PC-9 (cell line): Measurements from ENCODE around the gene GPR34. TPM values are rescaled to one million over a fixed set of nuclear protein-coding genes. Genes with fewer than 3 reads are reported as not detected.

Experiments used
- BruUV-seq: library from RNA; stranded (reverse); fragments of 400-500 nt; replicated peaks from 2 replicates; lab custom pipeline; 2021; lab: Mats Ljungman, UMichigan
- CTCF ChIA-PET: fragments of 300-600 bp; sonication (Branson Sonifier 250); formaldehyde crosslinking; loops from one replicate; lab custom pipeline; 2022; ENCODE audit warnings: antibody characterized with exemption; lab: Charles Lee
- POLR2A ChIA-PET: fragments of 300-600 bp; sonication (Branson Sonifier 250); formaldehyde crosslinking; loops from one replicate; lab custom pipeline; 2022; ENCODE audit warnings: antibody characterized with exemption; ENCODE audit not compliant: unreplicated experiment; lab: Charles Lee
- DNase-seq, 2 experiments: peaks; one replicate each; pipeline versions ENCODE4 v3.0.0 to v3.0.0-alpha.2; 2015 to 2022; ENCODE audit warnings: mixed read lengths in 1 of 2
- H2AFZ ChIP-seq: fragments of 200-600 bp; sonication (generic); 2 replicates; pipeline ENCODE4 v1.8.1; 2017; ENCODE audit warnings: antibody characterized with exemption
- H3F3A ChIP-seq: fragments of 200-600 bp; sonication (generic); 2 replicates; pipeline ENCODE4 v1.8.1; 2017; ENCODE audit warnings: antibody characterized with exemption, mild to moderate bottlenecking, low read depth; ENCODE audit not compliant: insufficient read depth
- H3K27ac ChIP-seq: fragments of 200-600 bp; sonication (generic); 2 replicates; pipeline ENCODE4 v1.6.1; 2016; ENCODE audit warnings: mixed run types
- H3K27me3 ChIP-seq: fragments of 200-600 bp; sonication (generic); 2 replicates; pipeline ENCODE4 v1.6.1; 2016; ENCODE audit warnings: low read depth, mixed run types; ENCODE audit not compliant: insufficient read depth
- H3K36me3 ChIP-seq: fragments of 200-600 bp; sonication (generic); 2 replicates; pipeline ENCODE4 v1.6.1; 2016; ENCODE audit warnings: low read depth, mixed run types
- H3K4me1 ChIP-seq: fragments of 200-600 bp; sonication (generic); replicated peaks from 2 replicates; pipeline ENCODE4 v1.6.1; 2016; ENCODE audit warnings: mixed run types; ENCODE audit not compliant: insufficient read depth
- H3K4me2 ChIP-seq: fragments of 200-600 bp; sonication (generic); 2 replicates; pipeline ENCODE4 v1.6.1; 2017; ENCODE audit warnings: mixed run types
- H3K4me3 ChIP-seq: fragments of 200-600 bp; sonication (generic); 2 replicates; pipeline ENCODE4 v1.6.1; 2016; ENCODE audit warnings: mixed run types
- H3K79me2 ChIP-seq: fragments of 200-600 bp; sonication (generic); 2 replicates; pipeline ENCODE4 v1.6.1; 2017; ENCODE audit warnings: low read depth, mixed run types
- H3K9me2 ChIP-seq: fragments of 200-600 bp; sonication (generic); 2 replicates; pipeline ENCODE4 v1.8.1; 2017; ENCODE audit warnings: mild to moderate bottlenecking; ENCODE audit not compliant: insufficient read depth
- H3K9me3 ChIP-seq: fragments of 200-600 bp; sonication (generic); 2 replicates; pipeline ENCODE4 v1.8.1; 2016; ENCODE audit warnings: low read depth; ENCODE audit not compliant: insufficient read depth
- H4K20me1 ChIP-seq: fragments of 200-600 bp; sonication (generic); 2 replicates; pipeline ENCODE4 v1.8.1; 2017; ENCODE audit not compliant: insufficient read depth
- EZH2 ChIP-seq: fragments of 200-600 bp; sonication (generic); IDR thresholded peaks from 2 replicates; pipeline ENCODE4 v1.8.0; 2017; ENCODE audit warnings: antibody characterized with exemption, low read depth
- intact Hi-C: fragments of 100-400 bp; cut with micrococcal nuclease; formaldehyde crosslinking; loops from one replicate; pipeline ENCODE4 v1.10.0; 2022; ENCODE audit not compliant: unreplicated experiment
- total RNA-seq: library from RNA; stranded (reverse); gene quantifications from 2 replicates; pipeline ENCODE4 v1.2.3, GENCODE V29; 2021
- TF ChIP-seq, protein P1 (sequence below): fragments of 200-600 bp; sonication (generic); conservative IDR thresholded peaks from 2 replicates; pipeline ENCODE4 v1.6.1; 2017; ENCODE audit warnings: mixed run types, antibody characterized with exemption, mild to moderate bottlenecking, moderate library complexity

Gene GPR34
- total RNA-seq, 1 experiment from 2014 or later, result not detected

DNA sequence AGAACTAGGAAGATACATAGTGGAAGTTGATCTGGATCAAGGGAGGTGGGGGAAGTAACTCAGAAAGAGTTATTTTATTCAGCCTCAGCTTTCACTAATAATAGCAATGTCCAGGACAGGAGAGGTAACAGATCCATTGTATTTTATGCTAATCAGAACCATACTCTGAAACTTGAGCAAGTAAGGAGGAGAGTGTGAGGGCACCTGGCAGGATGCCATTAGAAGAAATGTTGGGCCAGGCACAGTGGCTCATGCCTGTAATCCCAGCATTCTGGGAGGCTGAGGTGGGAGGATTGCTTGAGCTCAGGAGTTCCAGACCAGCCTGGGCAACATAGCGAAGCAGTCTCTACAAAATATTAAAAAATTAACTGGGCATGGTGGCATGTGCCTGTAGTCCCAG lies 16.3 kb downstream of the GPR34 start:
- no peaks in the 10 kb centered on the region for H4K20me1 ChIP-seq
- BruUV-seq, result no TSS peak
- H3K27ac ChIP-seq, result no peak overlapping the region
- no peaks in the 10 kb centered on the region for H3K4me1 ChIP-seq
- no peak for DNase-seq
- no peaks in the 10 kb centered on the region for H3K9me3 ChIP-seq
- intact Hi-C loops, result no loop called here
- no peak overlapping the region for H2AFZ ChIP-seq
- no peak overlapping the region for H3K4me2 ChIP-seq
- no peaks in the 10 kb centered on the region for H3F3A ChIP-seq
- no peak for TF ChIP-seq EZH2
- TF ChIP-seq, protein P1, sequence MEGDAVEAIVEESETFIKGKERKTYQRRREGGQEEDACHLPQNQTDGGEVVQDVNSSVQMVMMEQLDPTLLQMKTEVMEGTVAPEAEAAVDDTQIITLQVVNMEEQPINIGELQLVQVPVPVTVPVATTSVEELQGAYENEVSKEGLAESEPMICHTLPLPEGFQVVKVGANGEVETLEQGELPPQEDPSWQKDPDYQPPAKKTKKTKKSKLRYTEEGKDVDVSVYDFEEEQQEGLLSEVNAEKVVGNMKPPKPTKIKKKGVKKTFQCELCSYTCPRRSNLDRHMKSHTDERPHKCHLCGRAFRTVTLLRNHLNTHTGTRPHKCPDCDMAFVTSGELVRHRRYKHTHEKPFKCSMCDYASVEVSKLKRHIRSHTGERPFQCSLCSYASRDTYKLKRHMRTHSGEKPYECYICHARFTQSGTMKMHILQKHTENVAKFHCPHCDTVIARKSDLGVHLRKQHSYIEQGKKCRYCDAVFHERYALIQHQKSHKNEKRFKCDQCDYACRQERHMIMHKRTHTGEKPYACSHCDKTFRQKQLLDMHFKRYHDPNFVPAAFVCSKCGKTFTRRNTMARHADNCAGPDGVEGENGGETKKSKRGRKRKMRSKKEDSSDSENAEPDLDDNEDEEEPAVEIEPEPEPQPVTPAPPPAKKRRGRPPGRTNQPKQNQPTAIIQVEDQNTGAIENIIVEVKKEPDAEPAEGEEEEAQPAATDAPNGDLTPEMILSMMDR, result no peak
- ChIA-PET CTCF (no interaction called here), POLR2A (no interaction called here)
- no peaks in the 10 kb centered on the region for H3K27me3 ChIP-seq
- H3K9me2 ChIP-seq, result no peaks in the 10 kb centered on the region
- no peaks in the 10 kb centered on the region for H3K36me3 ChIP-seq
- no peaks in the 10 kb centered on the region for H3K79me2 ChIP-seq
- no peak overlapping the region for H3K4me3 ChIP-seq

DNA sequence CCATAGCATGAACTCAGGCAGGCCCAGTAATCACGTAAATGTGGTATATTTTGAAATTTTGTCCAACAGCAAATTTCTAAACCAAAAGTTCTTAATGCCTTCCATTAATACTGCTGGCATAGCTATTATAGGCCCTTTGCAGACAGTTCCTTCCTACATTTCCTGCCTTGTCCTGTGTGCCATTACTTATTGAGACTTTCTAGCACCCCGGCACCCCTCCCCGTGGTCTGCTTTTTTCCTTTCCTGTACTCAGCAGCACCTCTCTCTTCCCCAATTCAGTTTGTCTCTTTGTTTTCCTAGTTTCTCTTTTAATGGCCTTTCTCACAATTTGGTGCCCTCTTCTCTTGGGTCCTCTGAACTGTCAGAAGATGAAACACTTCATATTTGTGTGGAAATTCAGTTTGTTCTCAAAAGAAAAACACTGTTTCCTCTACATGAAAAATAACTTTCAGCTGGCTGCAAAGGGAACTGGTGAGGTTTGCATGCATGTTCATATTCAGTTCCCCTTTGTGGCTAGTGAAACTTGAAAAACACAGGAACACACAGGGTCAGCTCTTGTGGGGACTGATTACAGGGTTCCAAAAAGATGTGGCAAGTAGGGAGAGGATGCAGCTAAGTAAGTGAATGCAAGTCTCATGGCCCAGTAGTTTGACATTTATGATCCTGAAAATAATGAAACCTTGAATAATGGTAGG lies 17.1 kb downstream of the GPR34 start:
- Histone ChIP-seq H3K4me3 (no peak overlapping the region), H3K4me2 (no peak overlapping the region), H3K9me3 (no peaks in the 10 kb centered on the region), H3K36me3 (no peaks in the 10 kb centered on the region), H3K4me1 (no peaks in the 10 kb centered on the region), H3K9me2 (no peaks in the 10 kb centered on the region), H3F3A (no peaks in the 10 kb centered on the region), H3K27me3 (no peaks in the 10 kb centered on the region), H2AFZ (no peak overlapping the region), H4K20me1 (no peaks in the 10 kb centered on the region), H3K79me2 (no peaks in the 10 kb centered on the region), H3K27ac (no peak overlapping the region)
- no peak for TF ChIP-seq EZH2
- TF ChIP-seq, protein P1, result no peak
- ChIA-PET POLR2A (no interaction called here), CTCF (no interaction called here)
- no TSS peak for BruUV-seq
- DNase-seq, result no peak
- intact Hi-C loops, result no loop called here

DNA sequence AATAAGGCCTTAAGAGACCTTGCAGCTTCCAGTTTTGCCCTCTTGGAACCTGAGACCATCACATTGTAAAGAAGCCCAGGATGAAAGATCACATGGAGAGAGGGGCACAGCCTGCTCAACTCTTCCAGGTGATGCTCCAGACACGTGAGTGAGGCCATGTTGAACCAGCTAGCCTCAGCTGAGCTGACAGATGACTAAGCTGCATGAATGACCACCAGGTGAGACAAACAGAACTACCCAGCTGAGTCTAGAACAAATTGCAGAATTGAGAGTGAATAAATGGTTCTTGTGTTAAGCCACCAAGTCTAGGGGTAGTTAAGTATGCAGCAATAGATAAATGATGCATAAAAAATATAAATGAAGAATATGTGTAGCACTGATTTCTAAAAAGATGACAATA lies 18.4 kb downstream of the GPR34 start:
- BruUV-seq, result no TSS peak
- no peak for DNase-seq
- Histone ChIP-seq H3K27me3 (no peaks in the 10 kb centered on the region), H3K9me2 (no peaks in the 10 kb centered on the region), H3F3A (no peaks in the 10 kb centered on the region), H3K36me3 (no peaks in the 10 kb centered on the region), H3K4me2 (no peak overlapping the region), H3K79me2 (no peaks in the 10 kb centered on the region), H3K9me3 (no peaks in the 10 kb centered on the region), H2AFZ (no peak overlapping the region), H4K20me1 (no peaks in the 10 kb centered on the region), H3K4me3 (no peak overlapping the region), H3K4me1 (no peaks in the 10 kb centered on the region), H3K27ac (no peak overlapping the region)
- intact Hi-C loops, result no loop called here
- POLR2A ChIA-PET, result no interaction called here
- TF ChIP-seq EZH2, result no peak
- TF ChIP-seq, protein P1, result no peak
- CTCF ChIA-PET, result no interaction called here
